Iris pigment epithelial cell (primary cell): ENCODE data around the gene TTLL11.

Source experiments
- DNase-seq: peaks from one replicate; pipeline ENCODE4 v3.0.0-alpha.2; 2011; ENCODE audit warnings: low read depth

TTLL11 gene

GRCh38 chr9:121972501-121972981 lies 120.6 kb downstream of the TTLL11 start:
- DNase-seq, result peak; percentile 52

DNA sequence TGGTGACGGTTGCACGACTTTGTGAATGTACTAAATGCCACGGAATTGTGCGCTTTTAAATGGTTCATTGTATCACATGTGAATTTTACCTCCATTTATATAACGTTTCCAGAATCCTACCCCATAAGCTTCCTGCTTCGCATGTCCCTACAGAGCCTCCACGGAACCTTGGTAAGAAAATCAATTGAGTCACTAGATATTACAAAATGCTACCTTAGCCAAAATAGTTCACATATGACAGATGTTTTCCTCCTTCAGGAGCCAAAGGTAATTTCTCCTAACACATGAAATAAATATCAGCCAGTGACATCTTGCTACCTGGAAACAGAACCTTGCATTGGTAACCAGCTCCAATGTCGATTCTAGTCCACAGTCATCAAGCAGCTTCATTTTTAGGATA lies 125.1 kb downstream of the TTLL11 start:
- no peak for DNase-seq

GRCh38 chr9:121966706-121967105 lies 126.4 kb downstream of the TTLL11 start:
- no peak for DNase-seq

- peak; percentile 83 for DNase-seq
These were observed 129.5 kb downstream of the TTLL11 start for GRCh38 chr9:121963528-121963995.

DNA sequence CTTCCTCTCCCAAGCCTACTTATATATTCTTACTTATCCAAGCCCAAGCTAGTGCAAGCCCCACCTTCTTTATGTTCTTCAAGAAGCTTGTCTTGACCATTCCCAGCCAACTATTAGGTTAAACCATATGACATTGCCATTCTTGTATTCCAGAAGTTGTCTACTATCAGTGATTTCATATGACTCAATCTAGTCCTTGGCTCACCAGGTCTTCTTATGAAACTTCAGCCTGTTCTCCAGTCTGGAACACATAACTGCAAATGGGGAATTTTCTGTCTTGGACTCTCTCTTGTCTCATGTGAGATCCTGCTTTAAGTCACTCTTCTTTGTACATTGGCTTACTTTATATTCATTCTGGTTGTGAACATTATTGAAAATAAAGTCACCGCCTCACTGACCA lies 130.7 kb downstream of the TTLL11 start:
- DNase-seq, result peak; percentile 47

- no peak for DNase-seq
These were observed 132.4 kb downstream of the TTLL11 start for GRCh38 chr9:121960665-121961064.

- DNase-seq, result peak; percentile 47
These were observed 134.6 kb downstream of the TTLL11 start for GRCh38 chr9:121958530-121958929.

DNA sequence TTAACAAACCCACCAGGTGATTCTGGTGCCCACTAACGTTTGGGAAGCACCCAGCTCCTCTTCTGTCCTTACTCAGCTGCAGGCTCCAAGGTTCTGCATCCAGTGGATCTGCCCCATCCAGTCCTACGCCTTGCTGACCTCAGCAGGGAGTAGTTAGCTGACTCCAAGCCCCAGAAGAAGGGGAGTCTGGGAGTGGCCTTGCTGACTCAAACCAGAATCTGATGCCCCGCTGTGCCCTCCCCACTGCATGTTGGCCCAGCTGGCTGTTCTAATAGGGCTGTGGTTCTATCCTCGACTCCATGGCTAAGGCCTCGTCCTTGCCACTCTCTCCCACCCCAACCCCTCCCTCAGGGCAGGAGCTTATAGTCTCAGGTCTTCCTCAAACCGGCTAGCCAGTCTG lies 136.3 kb downstream of the TTLL11 start:
- DNase-seq, result peak; percentile 32

- no peak for DNase-seq
These were observed 137.5 kb downstream of the TTLL11 start for GRCh38 chr9:121955649-121956048.

DNA sequence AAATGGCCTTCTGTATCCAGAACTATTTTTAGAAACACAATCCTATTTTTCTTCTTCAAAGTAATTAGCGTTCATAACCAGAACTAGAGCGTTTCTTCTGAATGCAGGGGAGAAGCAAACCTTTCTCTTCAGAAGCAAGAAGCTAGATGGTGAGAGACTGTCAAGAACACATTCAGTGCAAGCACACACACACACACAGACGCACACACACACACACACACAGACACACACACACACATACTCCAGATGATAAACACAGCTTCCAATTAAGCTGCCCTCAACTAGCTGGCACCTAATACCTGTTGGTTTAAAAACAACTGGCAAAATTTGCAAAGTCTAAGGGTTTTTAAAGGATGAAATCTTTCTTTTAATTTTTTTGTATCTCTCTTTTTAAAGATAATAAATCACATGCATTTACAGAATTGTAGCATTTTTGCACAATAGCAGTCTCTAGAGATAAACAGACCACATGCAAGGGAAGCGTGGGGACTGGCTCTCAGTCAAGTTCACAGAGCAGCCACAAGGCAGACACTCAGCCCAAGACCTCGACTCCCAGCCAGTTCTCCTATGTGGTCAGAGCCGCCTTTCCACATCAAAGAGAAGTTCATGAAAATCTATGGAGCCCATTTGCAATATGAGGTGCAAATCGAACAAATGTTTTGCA lies 138.5 kb downstream of the TTLL11 start:
- peak; percentile 92 for DNase-seq

DNA sequence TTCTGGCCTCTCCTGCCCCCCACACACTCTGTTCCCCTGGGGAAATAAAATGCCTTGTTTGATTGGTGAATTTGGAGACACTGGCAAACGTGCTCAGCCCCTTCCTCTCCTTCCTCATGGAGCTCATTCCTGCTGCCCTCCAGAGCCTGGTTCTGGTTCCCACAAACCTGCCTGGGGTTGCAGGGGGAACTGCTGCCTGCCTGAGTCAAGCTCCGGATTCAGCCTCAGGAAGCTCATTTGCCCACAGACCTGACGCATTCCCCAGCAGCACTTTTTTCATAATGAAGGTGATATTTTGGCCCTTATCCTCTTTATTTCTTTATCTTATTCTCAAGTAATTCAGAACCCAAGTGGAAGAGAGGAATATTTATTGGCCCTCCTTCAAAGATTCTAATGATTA lies 140.5 kb downstream of the TTLL11 start:
- DNase-seq, result no peak

DNA sequence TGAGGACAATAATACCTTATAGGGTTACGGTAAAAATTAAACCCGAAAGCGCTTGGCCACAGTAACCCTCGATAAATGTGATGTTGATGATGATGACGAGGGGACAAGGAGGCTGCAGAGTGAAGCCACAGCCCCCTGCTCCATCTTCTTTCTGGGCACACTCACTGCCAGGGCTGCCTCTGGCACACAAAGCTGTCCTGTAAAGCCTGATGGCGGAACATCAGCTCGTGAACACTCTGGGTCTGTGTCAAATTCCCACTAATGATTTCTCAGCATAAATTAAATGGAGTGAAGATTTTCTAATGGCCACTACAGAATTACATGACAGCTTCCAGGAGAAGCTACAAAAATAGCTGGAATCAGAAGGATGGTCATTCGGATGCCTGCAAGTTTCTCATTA lies 142.2 kb downstream of the TTLL11 start:
- no peak for DNase-seq

DNA sequence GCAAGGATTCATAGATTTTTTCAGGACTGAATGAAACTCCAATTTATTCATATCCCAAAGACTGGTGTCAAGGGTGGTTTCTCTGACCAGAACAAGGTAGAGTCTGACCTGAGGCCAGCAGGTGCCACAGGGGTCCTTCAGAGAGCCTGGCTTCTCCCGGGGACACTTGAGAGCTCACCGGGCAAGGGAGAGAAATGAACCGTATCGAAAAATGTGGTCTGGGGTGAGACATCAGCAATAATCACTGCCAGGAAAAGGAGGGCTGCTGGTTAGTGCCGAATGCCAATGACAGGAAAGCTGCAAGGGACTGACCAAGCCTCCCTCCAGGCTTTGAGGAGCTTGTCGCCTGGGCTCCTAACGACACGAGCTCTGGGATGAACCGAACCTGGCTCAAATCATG lies 142.7 kb downstream of the TTLL11 start:
- DNase-seq, result no peak

DNA sequence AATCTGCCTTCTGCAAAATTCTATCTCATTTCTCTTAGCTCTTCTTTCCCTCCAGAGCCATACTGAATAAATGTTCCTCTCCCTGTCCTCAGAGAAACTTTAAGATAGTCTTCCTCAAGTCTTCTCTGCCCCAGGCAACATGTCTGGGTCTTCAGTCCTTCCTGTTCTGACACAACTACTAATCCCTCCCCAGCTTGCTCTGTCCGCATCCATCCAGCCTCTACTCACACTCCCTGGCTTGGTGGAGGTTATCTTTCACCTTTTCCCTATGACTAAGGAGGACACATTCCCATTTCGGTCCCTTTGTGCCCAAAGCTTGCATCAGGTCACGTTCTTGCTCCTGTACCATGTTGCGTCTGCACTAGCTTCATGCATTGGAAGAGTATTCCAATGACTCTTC lies 143.3 kb downstream of the TTLL11 start:
- no peak for DNase-seq

- DNase-seq, result no peak
These were observed 143.7 kb downstream of the TTLL11 start for GRCh38 chr9:121949364-121949763.

DNA sequence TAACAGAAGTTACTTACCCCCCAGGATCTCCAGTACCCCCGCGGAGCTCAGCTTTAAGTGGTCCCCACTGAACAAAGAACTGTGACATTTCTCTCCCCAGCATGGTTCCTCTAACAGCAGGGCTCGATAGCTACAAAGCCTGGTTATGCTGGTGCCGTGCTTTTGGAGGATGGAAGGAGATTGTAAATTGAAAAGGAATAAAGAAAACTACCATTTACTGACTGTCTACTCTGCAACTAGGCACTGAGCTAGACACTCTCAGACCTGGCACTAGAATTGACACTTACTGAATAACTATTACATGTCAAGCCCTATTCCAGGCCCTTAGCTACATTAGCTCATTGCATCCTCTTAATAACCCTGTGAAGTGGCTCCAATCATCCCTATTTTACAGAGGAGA lies 145.3 kb downstream of the TTLL11 start:
- DNase-seq, result no peak

- no peak for DNase-seq
These were observed 146.6 kb downstream of the TTLL11 start for GRCh38 chr9:121946465-121946864.

- DNase-seq, result peak; percentile 27
These were observed 147.3 kb downstream of the TTLL11 start for GRCh38 chr9:121945849-121946248.

DNA sequence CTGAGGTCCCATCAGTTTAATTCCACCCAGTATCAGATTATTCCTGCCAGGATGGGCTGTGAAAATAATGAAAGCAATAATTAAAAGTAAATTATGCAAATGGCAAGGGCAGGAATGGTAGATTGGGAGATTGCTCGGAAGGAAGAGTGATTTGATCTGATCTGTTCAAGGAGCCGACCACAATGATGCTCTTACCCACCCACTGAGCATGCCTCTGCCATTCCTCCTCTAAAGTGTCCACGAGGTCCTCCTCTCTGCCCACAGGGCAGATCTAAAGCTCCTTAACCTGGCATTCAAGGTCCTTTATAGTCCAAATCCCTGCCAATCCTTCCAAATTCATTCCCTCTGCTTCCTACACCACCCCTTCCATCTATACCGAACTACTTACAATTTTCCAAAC lies 147.8 kb downstream of the TTLL11 start:
- DNase-seq, result no peak

GRCh38 chr9:121944711-121945191 lies 148.4 kb downstream of the TTLL11 start:
- peak; percentile 75 for DNase-seq

- DNase-seq, result no peak
These were observed 149.6 kb downstream of the TTLL11 start for GRCh38 chr9:121943463-121943862.

- DNase-seq, result no peak
These were observed 150.2 kb downstream of the TTLL11 start for GRCh38 chr9:121942866-121943382.

DNA sequence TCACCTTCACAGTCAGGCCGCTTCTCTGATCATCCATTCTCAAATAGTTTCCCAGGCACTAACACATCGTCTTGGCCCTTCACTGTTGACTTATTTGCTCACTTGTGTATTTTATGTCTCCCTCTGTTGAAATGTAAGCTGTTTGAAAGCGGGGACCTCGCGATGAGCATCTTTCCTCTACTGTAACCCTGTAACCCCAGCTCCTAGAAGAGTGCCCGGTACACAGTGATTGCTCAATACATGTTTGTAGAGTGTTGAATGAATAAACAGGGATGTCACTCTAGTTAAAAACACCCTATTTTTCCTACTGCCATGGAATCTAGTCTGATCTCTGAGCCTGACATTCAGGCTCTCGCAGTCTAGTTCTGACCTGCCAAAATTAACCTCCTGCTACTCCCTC lies 150.8 kb downstream of the TTLL11 start:
- DNase-seq, result no peak

DNA sequence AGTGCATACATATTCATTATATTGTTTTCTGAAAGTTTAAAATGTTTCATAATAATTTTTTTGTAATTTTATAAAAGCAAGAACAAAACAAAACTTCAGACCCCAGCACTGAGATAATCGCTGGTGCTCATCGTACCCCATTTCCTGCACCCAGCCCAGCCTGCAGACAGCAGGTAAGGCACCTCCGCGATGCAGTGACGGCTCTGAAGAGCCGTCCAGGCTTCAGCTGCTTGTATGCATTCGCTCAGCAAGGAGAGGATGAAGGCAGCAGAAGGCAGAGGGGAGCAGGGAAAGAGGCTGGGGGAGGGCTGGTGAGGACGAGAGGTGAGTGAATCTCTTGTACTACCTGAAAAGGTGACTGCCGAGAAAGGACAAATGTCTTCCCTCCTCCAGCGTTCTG lies 153.5 kb downstream of the TTLL11 start:
- no peak for DNase-seq
